Measurements from ENCODE around the gene MAD1L1.

MAD1L1 gene

DNA sequence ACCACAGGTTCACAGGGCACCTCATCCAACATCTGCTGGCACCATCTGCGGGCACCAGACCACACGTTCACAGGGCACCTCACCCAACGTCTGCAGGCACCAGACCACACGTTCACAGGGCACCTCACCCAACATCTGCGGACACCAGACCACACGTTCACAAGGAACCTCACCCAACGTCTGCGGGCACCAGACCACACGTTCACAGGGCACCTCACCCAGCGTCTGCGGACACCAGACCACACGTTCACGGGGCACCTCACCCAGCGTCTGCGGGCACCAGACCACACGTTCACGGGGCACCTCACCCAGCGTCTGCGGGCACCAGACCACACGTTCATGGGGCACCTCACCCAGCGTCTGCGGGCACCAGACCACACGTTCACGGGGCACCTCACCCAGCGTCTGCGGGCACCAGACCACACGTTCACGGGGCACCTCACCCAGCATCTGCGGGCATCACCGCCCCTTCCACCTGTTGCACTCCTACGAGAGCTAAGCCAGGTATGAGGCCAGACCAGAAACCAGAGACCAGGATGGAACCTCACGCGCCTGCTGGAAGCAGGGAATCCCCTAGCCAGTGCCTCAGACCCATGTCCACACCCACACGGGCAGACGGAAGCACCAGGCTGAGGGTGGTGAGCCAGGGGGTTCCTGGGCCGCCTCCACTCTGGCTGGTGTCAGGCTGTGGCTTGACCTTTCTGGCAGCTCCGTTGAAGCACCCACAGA is 182.8 kb downstream of the MAD1L1 start:
- no peak for DNase-seq (ENCODE audit: low read depth, low spot score)
- TF ChIP-seq, protein P1, sequence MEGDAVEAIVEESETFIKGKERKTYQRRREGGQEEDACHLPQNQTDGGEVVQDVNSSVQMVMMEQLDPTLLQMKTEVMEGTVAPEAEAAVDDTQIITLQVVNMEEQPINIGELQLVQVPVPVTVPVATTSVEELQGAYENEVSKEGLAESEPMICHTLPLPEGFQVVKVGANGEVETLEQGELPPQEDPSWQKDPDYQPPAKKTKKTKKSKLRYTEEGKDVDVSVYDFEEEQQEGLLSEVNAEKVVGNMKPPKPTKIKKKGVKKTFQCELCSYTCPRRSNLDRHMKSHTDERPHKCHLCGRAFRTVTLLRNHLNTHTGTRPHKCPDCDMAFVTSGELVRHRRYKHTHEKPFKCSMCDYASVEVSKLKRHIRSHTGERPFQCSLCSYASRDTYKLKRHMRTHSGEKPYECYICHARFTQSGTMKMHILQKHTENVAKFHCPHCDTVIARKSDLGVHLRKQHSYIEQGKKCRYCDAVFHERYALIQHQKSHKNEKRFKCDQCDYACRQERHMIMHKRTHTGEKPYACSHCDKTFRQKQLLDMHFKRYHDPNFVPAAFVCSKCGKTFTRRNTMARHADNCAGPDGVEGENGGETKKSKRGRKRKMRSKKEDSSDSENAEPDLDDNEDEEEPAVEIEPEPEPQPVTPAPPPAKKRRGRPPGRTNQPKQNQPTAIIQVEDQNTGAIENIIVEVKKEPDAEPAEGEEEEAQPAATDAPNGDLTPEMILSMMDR (IDR thresholded peaks at IDR 0.05; ENCODE audit: low read depth, low read length) = no peak
- no peak overlapping the region for H3K4me3 ChIP-seq (ENCODE audit: low read depth, low read length)
- in situ Hi-C loops (cut with HindIII; ENCODE audit: low sequenced_read_pairs) = no loop called here

DNA sequence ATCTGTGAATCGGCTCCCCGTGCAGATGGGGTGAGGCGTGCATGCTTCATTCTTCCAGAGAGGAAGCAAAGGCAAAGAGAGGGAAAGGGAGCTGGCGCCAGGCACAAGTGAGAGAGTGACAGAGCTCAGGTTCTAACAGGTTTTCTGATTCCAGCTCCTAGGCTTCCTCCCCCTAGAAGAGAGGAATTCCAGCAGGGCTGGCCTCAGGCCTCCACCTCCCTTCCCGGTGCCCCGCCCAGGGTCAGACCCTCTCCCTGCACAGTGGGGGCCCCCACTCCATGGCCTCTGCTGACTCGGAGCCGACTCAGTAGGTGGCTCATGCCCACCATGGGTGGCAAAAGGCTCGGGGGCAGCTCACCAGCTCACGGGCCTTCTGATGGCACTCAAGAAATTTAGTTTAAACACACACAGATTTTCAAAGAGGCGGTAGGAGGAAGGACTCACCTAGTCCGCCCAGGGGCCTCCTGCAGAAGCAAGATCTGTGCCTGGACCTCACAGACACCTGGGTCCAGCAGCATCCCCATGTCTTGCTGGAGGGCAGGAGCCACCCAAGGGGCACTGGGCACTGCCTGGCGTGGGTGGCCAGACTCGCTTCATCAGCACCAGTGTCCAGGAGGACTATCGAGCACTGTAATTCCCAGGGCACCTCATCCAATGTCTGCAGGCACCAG is 183.5 kb downstream of the MAD1L1 start:
- TF ChIP-seq, protein P1 (IDR thresholded peaks at IDR 0.05; ENCODE audit: low read depth, low read length) = no peak
- DNase-seq (ENCODE audit: low read depth, low spot score) = no peak
- in situ Hi-C loops (cut with HindIII; ENCODE audit: low sequenced_read_pairs) = no loop called here

DNA sequence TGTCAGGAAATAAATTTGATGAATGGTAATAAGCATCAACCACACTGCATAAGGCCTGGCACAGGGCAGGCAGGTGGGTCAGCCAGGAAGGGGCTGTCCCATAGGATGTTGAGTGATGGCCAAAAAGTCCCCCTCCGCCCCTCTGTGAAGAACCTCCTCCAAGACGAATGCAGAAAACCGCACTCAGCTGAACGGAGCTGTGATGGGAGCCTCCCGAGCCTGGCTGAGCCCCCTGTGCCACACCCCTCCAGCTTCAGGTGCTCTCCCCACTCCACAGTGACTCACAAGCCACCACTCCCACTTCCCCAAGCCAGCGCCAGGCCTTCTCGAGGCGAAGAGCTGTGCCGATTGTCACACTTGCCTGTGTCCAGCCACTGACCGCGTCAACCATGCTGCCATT is 184.2 kb downstream of the MAD1L1 start:
- in situ Hi-C loops (cut with HindIII; ENCODE audit: low sequenced_read_pairs) = no loop called here
- no peak for DNase-seq (ENCODE audit: low read depth, low spot score)
- TF ChIP-seq, protein P1 (IDR thresholded peaks at IDR 0.05; ENCODE audit: low read depth, low read length) = no peak
- H3K4me3 ChIP-seq (ENCODE audit: low read depth, low read length) = no peak overlapping the region

More for the DNA sequence above, 183.5 kb downstream of the MAD1L1 start:
- no peak overlapping the region for H3K4me3 ChIP-seq (ENCODE audit: low read depth, low read length)

DNA sequence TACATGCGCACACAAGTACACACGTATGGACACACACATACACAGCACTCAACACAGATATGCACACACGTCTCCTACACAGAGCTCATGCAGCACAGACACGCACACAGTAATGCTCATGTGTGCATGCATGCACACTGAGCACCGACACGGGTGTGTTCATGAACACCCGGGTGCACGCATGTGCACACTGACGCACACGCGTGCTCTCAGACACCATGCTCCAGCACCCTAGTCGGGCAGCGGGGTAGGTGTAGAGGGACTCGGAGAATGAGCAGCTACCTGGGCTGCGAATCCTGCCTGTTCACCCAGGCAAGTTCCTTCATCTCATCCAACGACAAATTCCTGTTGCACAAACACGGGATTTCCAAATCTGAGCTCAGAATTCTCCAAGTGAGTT is 184.7 kb downstream of the MAD1L1 start:
- in situ Hi-C loops (cut with HindIII; ENCODE audit: low sequenced_read_pairs) = no loop called here
- no peak for DNase-seq (ENCODE audit: low read depth, low spot score)
- H3K4me3 ChIP-seq (ENCODE audit: low read depth, low read length) = no peak overlapping the region
- TF ChIP-seq, protein P1 (IDR thresholded peaks at IDR 0.05; ENCODE audit: low read depth, low read length) = no peak

DNA sequence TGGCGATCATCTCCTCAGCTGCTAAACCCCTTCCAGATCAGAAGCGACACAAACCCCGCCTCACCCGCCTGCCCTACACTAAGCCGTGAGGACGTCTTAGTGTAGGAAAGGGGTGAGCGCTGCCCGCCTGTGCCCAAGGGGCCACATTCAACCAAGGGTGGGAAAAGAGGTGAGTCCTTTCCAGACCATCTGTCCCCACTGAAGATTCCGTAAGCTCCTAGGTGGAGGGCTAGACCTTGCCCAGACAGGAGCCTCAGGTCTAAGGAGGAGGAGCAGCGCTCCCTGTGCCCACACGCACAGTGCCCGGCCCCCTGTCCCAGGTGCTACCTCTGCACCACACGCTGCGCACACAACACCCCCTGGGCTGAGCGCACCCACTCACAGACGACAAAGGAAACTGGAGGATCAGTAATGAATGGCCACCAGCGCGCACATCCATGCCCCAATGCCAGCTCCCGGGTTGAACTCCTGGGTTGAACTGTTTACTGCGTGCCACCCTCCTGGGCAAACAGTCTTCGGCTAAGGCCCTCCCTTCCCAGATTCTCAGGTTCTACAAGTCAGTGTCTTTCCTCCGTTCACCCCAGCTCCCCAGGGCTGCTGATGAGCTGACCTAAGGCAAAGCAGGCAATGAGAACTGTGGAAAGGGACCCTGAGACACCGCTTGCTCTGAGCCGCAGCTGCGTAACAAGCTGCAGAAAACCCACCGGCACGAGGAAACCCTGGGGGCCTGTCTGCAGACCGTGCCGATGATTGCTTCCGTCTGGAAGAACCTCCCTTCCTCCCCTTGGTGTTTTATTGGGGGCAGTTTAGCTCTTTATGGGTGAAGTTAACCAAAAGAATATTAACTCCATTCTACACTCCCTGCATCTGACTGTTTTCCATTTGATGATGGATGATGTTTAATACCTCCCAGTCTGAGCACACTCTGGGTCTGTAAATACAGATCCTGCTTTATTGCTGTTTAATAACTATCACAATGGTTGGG is 185.9 kb downstream of the MAD1L1 start:
- no peak overlapping the region for H3K4me3 ChIP-seq (ENCODE audit: low read depth, low read length)
- DNase-seq (ENCODE audit: low read depth, low spot score) = no peak
- TF ChIP-seq, protein P1 (IDR thresholded peaks at IDR 0.05; ENCODE audit: low read depth, low read length) = no peak
- in situ Hi-C loops (cut with HindIII; ENCODE audit: low sequenced_read_pairs) = no loop called here
